Thoracic aorta (tissue), 2 donors: ENCODE measurements around the gene GPS1. TPM values are rescaled to one million over a fixed set of nuclear protein-coding genes. Genes with fewer than 3 reads are reported as not detected.
"Not testable (repeated sequence)": the region's sequence is repeated elsewhere in the genome, so short reads cannot be mapped to it uniquely, and the experiment has no call there.

Source experiments
- ATAC-seq: fragments of 150-250 bp; one replicate; pipeline ENCODE4 v1.8.0; 2017; ENCODE audit warnings: low read depth; ENCODE audit not compliant: insufficient number of reproducible peaks, low FRiP score
- DNase-seq: peaks from one replicate; pipeline ENCODE4 v3.0.0-alpha.2; 2020; ENCODE audit warnings: low spot score
- H3K27ac ChIP-seq, 2 donors: fragments of 200-600 bp; sonication (generic); 1 replicate in 1 of 2; 2 replicates in 1 of 2; pipeline ENCODE4 v1.5.1; 2016; ENCODE audit warnings: mild to moderate bottlenecking in 2 of 2, moderate library complexity in 2 of 2
- H3K27me3 ChIP-seq: fragments of 200-600 bp; sonication (generic); replicated peaks from 2 replicates; pipeline ENCODE4 v1.6.0; 2016; ENCODE audit warnings: mild to moderate bottlenecking; ENCODE audit not compliant: insufficient read depth
- H3K36me3 ChIP-seq: fragments of 200-600 bp; sonication (generic); one replicate; pipeline ENCODE4 v1.5.1; 2016
- H3K4me1 ChIP-seq, 2 donors: fragments of 200-600 bp; sonication (generic); 1 replicate in 1 of 2; 2 replicates in 1 of 2; pipeline versions ENCODE4 v1.5.1 to v1.6.0; 2016; ENCODE audit warnings: low read depth in 2 of 2, mild to moderate bottlenecking in 1 of 2; ENCODE audit not compliant: control insufficient read depth in 1 of 2
- H3K4me3 ChIP-seq: fragments of 200-600 bp; sonication (generic); 2 replicates; pipeline ENCODE4 v1.5.1; 2016; ENCODE audit warnings: mild to moderate bottlenecking
- H3K9me3 ChIP-seq: fragments of 200-600 bp; sonication (generic); 2 replicates; pipeline ENCODE4 v1.5.1; 2016
- CTCF ChIP-seq: fragments of 200-600 bp; sonication (generic); IDR thresholded peaks from one replicate; pipeline ENCODE4 v1.5.1; 2019; ENCODE audit warnings: antibody characterized with exemption
- total RNA-seq, 2 donors: library from RNA; depleted of rRNA; stranded (reverse); fragments of >200 nt; gene quantifications; one replicate each; pipeline versions ENCODE4 v1.1.0 to v1.2.3, GENCODE V29; 2016

The GPS1 gene
- total RNA-seq, 2 donors from 2014 or later, result 43.2 to 91.9 TPM

GRCh38 chr17:82037889-82038195 lies 13.9 kb upstream of the GPS1 start:
- TF ChIP-seq CTCF, result no peak
- H3K4me3 ChIP-seq, result peak overlapping the region; percentile 85
- H3K27ac ChIP-seq, result peak overlapping the region; percentile 95
- H3K9me3 ChIP-seq, result no peaks in the 10 kb centered on the region
- H3K36me3 ChIP-seq, result no peaks in the 10 kb centered on the region
- no peak for DNase-seq
- no peak for ATAC-seq
- no peaks in the 10 kb centered on the region for H3K27me3 ChIP-seq
- peaks cover 5 to 20% of the 10 kb centered on the region in 2 donors for H3K4me1 ChIP-seq

GRCh38 chr17:82038796-82039409 lies 12.8 kb upstream of the GPS1 start:
- not testable (repeated sequence) for H3K27me3 ChIP-seq, ATAC-seq, H3K9me3 ChIP-seq, H3K27ac ChIP-seq, H3K4me3 ChIP-seq, DNase-seq, H3K36me3 ChIP-seq
- peaks cover 5 to 20% of the 10 kb centered on the region in 2 donors for H3K4me1 ChIP-seq

- no peak overlapping the region for H3K27ac ChIP-seq
- ATAC-seq, result no peak
- no peaks in the 10 kb centered on the region for H3K9me3 ChIP-seq
- TF ChIP-seq CTCF, result no peak
- H3K36me3 ChIP-seq, result no peaks in the 10 kb centered on the region
- H3K4me1 ChIP-seq, result peaks cover 5 to 20% of the 10 kb centered on the region in 2 donors
- no peak overlapping the region for H3K4me3 ChIP-seq
- no peak for DNase-seq
- H3K27me3 ChIP-seq, result no peaks in the 10 kb centered on the region
Measured at GRCh38 chr17:82039695-82040299, 11.9 kb upstream of the GPS1 start.

GRCh38 chr17:82041144-82041814 lies 10.4 kb upstream of the GPS1 start:
- DNase-seq (no peak), ATAC-seq (no peak)
- no peaks in the 10 kb centered on the region for H3K36me3 ChIP-seq
- no peak overlapping the region for H3K27ac ChIP-seq
- no peak overlapping the region for H3K4me3 ChIP-seq
- no peaks in the 10 kb centered on the region for H3K27me3 ChIP-seq
- H3K4me1 ChIP-seq, result peaks cover 5 to 13% of the 10 kb centered on the region in 2 donors
- TF ChIP-seq CTCF, result no peak
- H3K9me3 ChIP-seq, result no peaks in the 10 kb centered on the region

- Histone ChIP-seq H3K27ac (no peak overlapping the region), H3K36me3 (no peaks in the 10 kb centered on the region), H3K27me3 (no peaks in the 10 kb centered on the region), H3K9me3 (no peaks in the 10 kb centered on the region), H3K4me3 (no peak overlapping the region), H3K4me1 (peaks cover 0 to 5% of the 10 kb centered on the region in 2 donors)
- DNase-seq (no peak), ATAC-seq (no peak)
- no peak for TF ChIP-seq CTCF
Measured at GRCh38 chr17:82042649-82043048, 9.0 kb upstream of the GPS1 start.
